Panc1 (cell line): Measurements from ENCODE around the gene NFKBIB. TPM values are rescaled to one million over a fixed set of nuclear protein-coding genes. Genes with fewer than 3 reads are reported as not detected.

Experiments
- ATAC-seq: fragments of 200-7000 bp; cut with Tn5 transposase; 2 replicates; pipeline ENCODE4 v1.9.1; 2020; ENCODE audit warnings: mild to moderate bottlenecking, moderate library complexity
- BruUV-seq: library from RNA; stranded (reverse); fragments of 400-500 nt; replicated peaks from 2 replicates; lab custom pipeline; 2021; lab: Mats Ljungman, UMichigan
- CTCF ChIA-PET: fragments of 300-600 bp; sonication (Branson Sonifier 250); formaldehyde crosslinking; loops from one replicate; lab custom pipeline; 2022; ENCODE audit warnings: antibody characterized with exemption; lab: Charles Lee
- POLR2A ChIA-PET: fragments of 300-600 bp; sonication (Branson Sonifier 250); formaldehyde crosslinking; loops from one replicate; lab custom pipeline; 2022; ENCODE audit warnings: antibody characterized with exemption; lab: Charles Lee
- DNase-seq: peaks from one replicate; pipeline ENCODE4 v3.0.0-alpha.2; 2010; ENCODE audit warnings: low read depth, low spot score
- H3K27ac ChIP-seq: 2 replicates; pipeline ENCODE4 v1.5.1; 2011; ENCODE audit warnings: mild to moderate bottlenecking, low read length, inconsistent platforms
- H3K27me3 ChIP-seq: fragments of 200-500 bp; sonication (Bioruptor generic); 2 replicates; pipeline ENCODE4 v1.6.0; 2014; ENCODE audit warnings: low read length, inconsistent platforms; ENCODE audit not compliant: control insufficient read depth, insufficient read depth
- H3K36me3 ChIP-seq: fragments of 200-500 bp; sonication (Bioruptor generic); 2 replicates; pipeline ENCODE4 v1.5.1; 2014; ENCODE audit warnings: inconsistent platforms, mild to moderate bottlenecking, low read length, moderate library complexity; ENCODE audit not compliant: control insufficient read depth, insufficient read depth
- H3K4me1 ChIP-seq: 2 replicates; pipeline ENCODE4 v1.5.1; 2011; ENCODE audit warnings: inconsistent platforms, mild to moderate bottlenecking, low read length, moderate library complexity; ENCODE audit not compliant: control insufficient read depth, insufficient read depth
- H3K4me3 ChIP-seq, 2 experiments: 2 replicates each; pipeline ENCODE4 v1.5.1; 2011 to 2012; ENCODE audit warnings: low read depth in 2 of 2, low read length in 2 of 2, mild to moderate bottlenecking in 2 of 2, inconsistent platforms in 1 of 2, moderate library complexity in 1 of 2
- H3K9me3 ChIP-seq: fragments of 200-500 bp; sonication (Bioruptor generic); 2 replicates; pipeline ENCODE4 v1.5.1; 2014; ENCODE audit warnings: low read depth, mild to moderate bottlenecking, inconsistent platforms, low read length, moderate library complexity; ENCODE audit not compliant: control insufficient read depth, insufficient read depth
- CTCF ChIP-seq: fragments of 450-650 bp; IDR thresholded peaks from 2 replicates; pipeline ENCODE4 v1.5.1; 2017; ENCODE audit warnings: mild to moderate bottlenecking
- POLR2AphosphoS5 ChIP-seq: IDR thresholded peaks from 2 replicates; pipeline ENCODE4 v1.6.1; 2012; ENCODE audit warnings: mild to moderate bottlenecking, low read depth, low read length, moderate library complexity
- REST ChIP-seq, 2 experiments: IDR thresholded peaks; 2 replicates each; pipeline ENCODE4 v1.6.1; 2011 to 2012; ENCODE audit warnings: low read depth in 2 of 2, control low read depth in 1 of 2, low read length in 1 of 2, mild to moderate bottlenecking in 1 of 2, moderate library complexity in 1 of 2; ENCODE audit not compliant: insufficient read depth in 1 of 2
- SIN3A ChIP-seq: IDR thresholded peaks from 2 replicates; pipeline ENCODE4 v1.6.1; 2012; ENCODE audit warnings: low read depth, mild to moderate bottlenecking, low read length, moderate library complexity, borderline replicate concordance; ENCODE audit not compliant: insufficient read depth
- TCF7L2 ChIP-seq: IDR thresholded peaks from 2 replicates; pipeline ENCODE4 v1.6.1; 2011; ENCODE audit warnings: mild to moderate bottlenecking, low read depth, low read length, inconsistent platforms
- in situ Hi-C: cut with HindIII; loops from 2 replicates; pipeline ENCODE4 v1.10.0; 2016; ENCODE audit warnings: low sequenced_read_pairs, low pct_unique_long_range_greater_than_20kb
- intact Hi-C: fragments of 100-400 bp; cut with micrococcal nuclease; formaldehyde crosslinking; loops from one replicate; pipeline ENCODE4 v1.10.0; 2022; ENCODE audit not compliant: unreplicated experiment
- total RNA-seq: library from RNA; stranded (reverse); gene quantifications from one replicate; pipeline ENCODE4 v1.2.1, GENCODE V29; 2021; ENCODE audit not compliant: unreplicated experiment

Gene NFKBIB
- total RNA-seq, 1 experiment from 2014 or later = 185 TPM

GRCh38 chr19:38930776-38931520 lies 31.2 kb downstream of the NFKBIB start, which contains the start of gene MRPS12:
Gene MRPS12, plus strand, starts transcription at chr19:38930944. Its CDS starts 351 bp downstream, at chr19:38931295.
- peak; percentile 98 for ATAC-seq
- peak; percentile 100 for TF ChIP-seq POLR2AphosphoS5
- TF ChIP-seq SIN3A = peak; percentile 93
- no peak for TF ChIP-seq CTCF
- TF ChIP-seq REST (IDR thresholded peaks at IDR 0.05; ENCODE audit: insufficient read depth in 1 of 2, low read depth in 2 of 2, low read length in 1 of 2) = no peak
- peak; percentile 68; the same call in 1 of the 2 replicates for TF ChIP-seq TCF7L2
- peak within 1 kb of the TSS; percentile 97 for H3K27ac ChIP-seq
- POLR2A ChIA-PET = interaction anchor here (0.5 to 1.5 kb wide), 10 partner anchors 10 to 510 kb away, joined by 3 to 10 read pairs (median 5); partner anchors contain the start of genes HNRNPL, NFKBIB and SIRT2
- CTCF ChIA-PET = interaction anchor here (0.5 to 2.5 kb wide), 33 partner anchors 9 to 620 kb away, joined by 3 to 19 read pairs (median 4); partner anchors contain the start of genes ECH1, FBXO17 and NFKBIB
- H3K27me3 ChIP-seq = no peaks in the 10 kb centered on the region
- peaks cover 7% of the 10 kb centered on the region; the same call in 1 of the 2 replicates for H3K9me3 ChIP-seq
- in situ Hi-C loops = loop anchor here (10.0 kb wide), 3 partner anchors 86 to 406 kb away; partner anchors contain the start of genes HNRNPL and LGALS7
- DNase-seq = peak; percentile 100
- H3K36me3 ChIP-seq = peaks cover 6% of the 10 kb centered on the region
- BruUV-seq = TSS peak; percentile 96
- H3K4me3 ChIP-seq = peak within 1 kb of the TSS; percentile 54 to 87
- intact Hi-C loops = loop anchor here (1.0 to 10.0 kb wide), 5 partner anchors 82 to 416 kb away; partner anchors contain the start of gene HNRNPL
- H3K4me1 ChIP-seq = peaks cover 11% of the 10 kb centered on the region

- POLR2A ChIA-PET = interaction anchor here (0.9 kb wide), 1 partner anchor 12 kb away, joined by 3 read pairs; no protein-coding TSS in a partner anchor
- Histone ChIP-seq H3K4me1 (peaks cover 11% of the 10 kb centered on the region), H3K4me3 (peak overlapping the region; percentile 54 to 87), H3K36me3 (peaks cover 6% of the 10 kb centered on the region; the same call in 1 of the 2 replicates), H3K9me3 (peaks cover 7% of the 10 kb centered on the region; the same call in 1 of the 2 replicates), H3K27ac (peak overlapping the region; percentile 97), H3K27me3 (no peaks in the 10 kb centered on the region)
- intact Hi-C loops = loop anchor here (5.0 to 10.0 kb wide), 4 partner anchors 199 to 417 kb away; no protein-coding TSS in a partner anchor
- CTCF ChIA-PET = interaction anchor here (0.7 to 1.5 kb wide), 3 partner anchors 9 to 416 kb away, joined by 3 to 8 read pairs (median 4); no protein-coding TSS in a partner anchor
- in situ Hi-C loops = loop anchor here (10.0 kb wide), 3 partner anchors 87 to 407 kb away; partner anchors contain the start of genes HNRNPL and LGALS7
- DNase-seq (no peak), ATAC-seq (no peak)
- TF ChIP-seq REST (IDR thresholded peaks at IDR 0.05; ENCODE audit: insufficient read depth in 1 of 2, low read depth in 2 of 2, low read length in 1 of 2) (no peak), SIN3A (0 out of 2 replicates have a peak, but pooled peaks have one; percentile 16)
- BruUV-seq = no TSS peak
These were observed 31.7 kb downstream of the NFKBIB start for GRCh38 chr19:38931521-38931793.
